Activated naive CD4-positive, alpha-beta T cell treated with anti-CD3 and anti-CD28 coated beads, Interleukin-2, amount 50 U/mL, for 24 hours (primary cell): ENCODE measurements around the gene ACTR3.

Experiments
- H3K27ac Mint-ChIP-seq: one replicate; pipeline ENCODE4 v1.8.0; 2021; ENCODE audit warnings: mild to moderate bottlenecking, mixed read lengths
- H3K27me3 Mint-ChIP-seq: one replicate; pipeline ENCODE4 v1.8.0; 2021; ENCODE audit warnings: mixed read lengths
- H3K36me3 Mint-ChIP-seq: one replicate; pipeline ENCODE4 v1.8.0; 2021; ENCODE audit warnings: mixed read lengths
- H3K4me1 Mint-ChIP-seq: one replicate; pipeline ENCODE4 v1.8.0; 2021; ENCODE audit warnings: mixed read lengths
- H3K4me3 Mint-ChIP-seq: one replicate; pipeline ENCODE4 v1.8.0; 2021; ENCODE audit warnings: mild to moderate bottlenecking, mixed read lengths
- H3K9me3 Mint-ChIP-seq: one replicate; pipeline ENCODE4 v1.8.0; 2021; ENCODE audit warnings: mixed read lengths

Gene ACTR3

DNA sequence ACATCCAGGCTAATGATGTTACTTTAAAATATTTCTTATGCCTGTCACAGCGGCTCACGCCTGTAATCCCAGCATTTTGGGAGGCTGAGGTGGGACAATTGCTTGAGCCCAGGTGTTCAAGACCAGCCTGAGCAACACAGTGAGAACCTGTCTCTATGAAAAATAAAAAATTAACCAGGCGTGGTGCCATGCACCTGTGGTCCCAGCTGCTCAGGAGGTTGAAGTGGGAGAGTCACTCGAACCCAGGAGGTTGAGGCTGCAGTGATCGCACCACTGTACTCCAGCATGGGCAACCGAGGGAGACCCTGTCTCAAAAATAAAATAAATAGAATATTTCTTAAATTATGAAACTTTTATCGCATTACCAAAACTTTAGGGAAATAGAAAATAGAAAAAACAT is 28.1 kb upstream of the ACTR3 start:
- Mint-ChIP-seq H3K4me3 (no peak overlapping the region), H3K27me3 (no peaks in the 10 kb centered on the region), H3K4me1 (peaks cover 11% of the 10 kb centered on the region), H3K36me3 (peaks cover 10% of the 10 kb centered on the region), H3K27ac (no peak overlapping the region), H3K9me3 (no peaks in the 10 kb centered on the region)

DNA sequence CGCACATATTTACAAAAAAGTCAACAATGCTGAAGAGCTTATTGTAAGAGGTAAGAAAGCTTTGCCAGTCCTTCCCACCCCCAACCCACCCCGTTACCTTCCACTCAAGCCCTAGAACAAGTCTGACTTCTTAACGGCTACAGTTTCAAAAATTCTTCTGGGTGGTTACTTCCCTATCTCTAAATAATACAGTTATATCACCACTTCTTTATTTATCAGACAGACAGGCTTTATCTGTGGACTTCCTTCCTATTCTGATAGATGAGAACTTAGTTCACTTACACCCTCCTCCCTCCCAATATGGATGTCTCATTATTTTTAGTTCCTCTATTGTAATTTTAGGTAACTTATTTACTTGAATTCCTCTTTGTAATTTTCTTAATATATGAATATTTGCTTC is 26.7 kb upstream of the ACTR3 start:
- H3K36me3 Mint-ChIP-seq = peaks cover 4% of the 10 kb centered on the region
- H3K4me1 Mint-ChIP-seq = peaks cover 13% of the 10 kb centered on the region
- H3K9me3 Mint-ChIP-seq = no peaks in the 10 kb centered on the region
- H3K27ac Mint-ChIP-seq = no peak overlapping the region
- H3K27me3 Mint-ChIP-seq = no peaks in the 10 kb centered on the region
- no peak overlapping the region for H3K4me3 Mint-ChIP-seq

DNA sequence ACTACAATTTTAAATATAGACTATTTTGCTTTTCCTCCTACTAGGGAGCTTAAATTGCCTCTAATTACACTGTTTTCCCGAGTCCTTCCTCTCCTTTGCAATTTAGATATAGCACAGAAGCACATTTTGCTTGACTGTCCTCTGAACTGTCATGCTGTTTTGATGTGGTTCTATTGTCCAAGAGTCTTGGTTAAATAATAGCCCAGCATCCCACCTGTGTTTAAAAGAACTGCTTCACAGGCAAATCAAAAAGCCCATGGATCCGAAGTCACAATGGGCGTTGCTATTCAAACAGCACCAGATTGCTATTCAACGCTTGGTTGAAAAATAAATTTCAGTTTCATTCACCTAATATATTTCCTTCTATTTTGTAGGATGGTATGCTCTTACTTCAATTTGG is 22.3 kb upstream of the ACTR3 start:
- Mint-ChIP-seq H3K4me1 (peaks cover 20% of the 10 kb centered on the region), H3K9me3 (no peaks in the 10 kb centered on the region), H3K27ac (no peak overlapping the region), H3K4me3 (no peak overlapping the region), H3K27me3 (no peaks in the 10 kb centered on the region), H3K36me3 (no peaks in the 10 kb centered on the region)

DNA sequence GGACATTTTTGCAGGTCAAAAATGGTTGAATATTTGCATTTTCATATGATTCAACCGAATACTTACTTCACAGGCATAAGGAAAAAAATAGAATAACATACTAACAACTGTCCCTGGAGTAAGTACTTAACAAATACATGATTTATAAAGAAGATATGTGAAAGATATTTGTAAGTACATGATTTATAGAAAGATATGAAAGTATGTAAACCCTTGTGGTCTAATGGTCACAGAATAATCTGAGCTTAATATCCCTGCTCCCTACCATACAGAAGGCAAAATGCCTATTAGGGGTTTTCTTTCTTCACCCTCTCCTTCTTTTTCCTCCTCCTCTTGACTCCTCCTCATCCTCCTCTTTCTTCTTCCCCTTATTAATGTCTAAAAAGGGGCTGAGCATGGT is 20.6 kb upstream of the ACTR3 start:
- Mint-ChIP-seq H3K27ac (no peak overlapping the region), H3K27me3 (no peaks in the 10 kb centered on the region), H3K9me3 (no peaks in the 10 kb centered on the region)

DNA sequence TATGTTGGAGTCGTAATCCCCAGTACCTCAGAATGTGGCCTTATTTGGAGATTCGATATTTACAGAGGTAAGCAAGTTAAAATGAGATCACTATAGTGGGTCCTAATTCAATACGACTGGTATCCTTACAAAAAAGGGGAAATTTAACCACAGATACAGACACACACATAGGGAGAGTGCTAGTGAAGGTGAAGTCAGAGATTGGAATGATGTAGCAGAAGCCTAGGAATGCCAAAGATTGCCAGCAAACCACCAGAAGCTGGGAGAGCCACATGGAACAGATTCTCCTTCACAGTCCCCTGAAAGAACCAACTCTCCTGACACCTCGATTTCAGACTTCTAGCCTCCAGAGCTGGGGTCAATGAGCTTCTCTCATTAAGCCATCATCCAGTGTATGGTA is 17.7 kb upstream of the ACTR3 start:
- H3K27ac Mint-ChIP-seq = no peak overlapping the region
- H3K4me3 Mint-ChIP-seq = no peak overlapping the region
- peaks cover 40% of the 10 kb centered on the region for H3K4me1 Mint-ChIP-seq
- H3K36me3 Mint-ChIP-seq = peaks cover 4% of the 10 kb centered on the region
- no peaks in the 10 kb centered on the region for H3K9me3 Mint-ChIP-seq
- no peaks in the 10 kb centered on the region for H3K27me3 Mint-ChIP-seq

More for the DNA sequence above, 20.6 kb upstream of the ACTR3 start:
- H3K4me3 Mint-ChIP-seq = no peak overlapping the region
- peaks cover 24% of the 10 kb centered on the region for H3K4me1 Mint-ChIP-seq
- H3K36me3 Mint-ChIP-seq = peaks cover 4% of the 10 kb centered on the region

DNA sequence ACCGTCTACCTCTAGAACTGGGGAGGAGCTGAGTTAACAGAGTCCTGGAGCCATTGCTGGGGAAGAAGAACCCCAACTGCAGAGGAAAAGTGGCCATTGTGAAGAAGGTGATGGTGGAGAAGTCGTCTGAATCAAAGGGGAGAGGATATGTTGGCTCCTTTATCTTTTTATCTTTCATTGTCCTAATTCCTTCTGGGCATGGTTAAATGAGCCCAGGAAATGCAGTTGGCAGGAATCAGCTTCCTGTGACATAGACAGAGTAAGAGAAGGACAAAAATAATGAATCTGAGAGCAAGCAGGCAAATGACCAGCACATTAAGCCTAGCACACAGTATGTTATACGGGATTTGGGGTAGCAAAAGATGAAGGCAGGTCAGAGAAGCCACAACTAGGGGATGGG is 16.0 kb upstream of the ACTR3 start:
- H3K27ac Mint-ChIP-seq = no peak overlapping the region
- no peaks in the 10 kb centered on the region for H3K9me3 Mint-ChIP-seq
- H3K27me3 Mint-ChIP-seq = no peaks in the 10 kb centered on the region
- H3K36me3 Mint-ChIP-seq = peaks cover 6% of the 10 kb centered on the region
- peaks cover 43% of the 10 kb centered on the region for H3K4me1 Mint-ChIP-seq
- no peak overlapping the region for H3K4me3 Mint-ChIP-seq

DNA sequence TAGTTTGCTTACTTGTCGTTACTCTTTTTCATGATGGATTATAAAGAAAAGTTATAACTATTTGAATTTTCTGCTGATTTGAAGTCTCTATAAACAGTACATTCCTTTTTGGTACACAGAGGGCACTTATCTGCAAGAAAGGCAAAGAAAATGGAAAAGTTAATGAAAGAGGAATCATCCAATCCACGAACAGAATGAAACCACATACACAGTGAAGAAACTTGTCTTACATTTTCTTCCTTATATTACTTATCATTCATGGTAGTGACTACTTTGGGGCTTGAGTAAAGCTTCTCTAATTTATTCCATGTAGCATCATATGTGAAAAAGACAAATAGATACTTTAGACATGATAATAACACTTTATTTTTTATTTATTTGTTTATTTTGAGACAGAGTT is 14.8 kb upstream of the ACTR3 start:
- Mint-ChIP-seq H3K36me3 (peaks cover 8% of the 10 kb centered on the region), H3K4me3 (no peak overlapping the region), H3K27ac (no peak overlapping the region), H3K9me3 (no peaks in the 10 kb centered on the region), H3K4me1 (peaks cover 53% of the 10 kb centered on the region), H3K27me3 (no peaks in the 10 kb centered on the region)

DNA sequence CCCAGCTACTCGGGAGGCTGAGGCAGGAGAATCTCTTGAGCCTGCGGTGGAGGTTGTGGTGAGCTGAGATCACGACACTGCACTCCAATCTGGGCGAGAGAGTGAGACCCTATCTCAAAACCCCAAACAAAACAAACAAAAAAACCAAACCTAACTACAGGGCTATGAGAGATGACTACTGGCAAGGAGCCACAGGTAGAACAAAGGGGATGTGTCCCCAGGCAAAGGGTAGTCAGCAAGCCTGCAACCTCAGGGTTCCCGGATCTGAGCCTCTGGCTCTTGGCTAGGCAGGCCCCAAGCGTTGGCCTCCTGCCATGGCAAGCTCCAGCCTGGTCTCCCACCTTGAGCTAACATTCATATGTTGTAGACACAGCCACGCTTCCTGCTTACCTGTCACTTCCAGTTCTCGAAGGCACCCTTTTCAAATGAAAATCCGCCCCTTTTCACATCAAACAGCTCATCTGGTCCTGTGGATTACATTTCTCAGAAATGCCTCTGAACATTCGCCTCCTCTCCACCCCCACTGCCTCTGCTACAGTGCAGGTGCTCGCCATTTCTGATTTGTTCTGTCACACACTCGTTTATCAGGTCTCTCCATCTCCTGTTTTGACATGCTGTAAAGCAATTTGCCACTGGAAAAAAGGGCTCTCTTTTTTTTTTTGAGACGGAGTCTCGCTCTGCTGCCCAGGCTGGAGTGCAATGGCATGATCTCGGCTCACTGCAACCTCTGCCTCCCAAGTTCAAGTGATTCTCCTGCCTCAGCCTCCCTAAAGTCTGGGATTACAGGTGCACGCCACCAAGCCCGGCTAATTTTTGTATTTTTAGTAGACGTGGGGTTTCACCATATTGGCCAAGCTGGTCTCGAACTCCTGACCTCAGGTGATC is 13.1 kb upstream of the ACTR3 start:
- Mint-ChIP-seq H3K27me3 (no peaks in the 10 kb centered on the region), H3K27ac (peak overlapping the region; percentile 84), H3K4me1 (peaks cover 58% of the 10 kb centered on the region), H3K36me3 (peaks cover 10% of the 10 kb centered on the region), H3K9me3 (no peaks in the 10 kb centered on the region), H3K4me3 (peak overlapping the region; percentile 73)

DNA sequence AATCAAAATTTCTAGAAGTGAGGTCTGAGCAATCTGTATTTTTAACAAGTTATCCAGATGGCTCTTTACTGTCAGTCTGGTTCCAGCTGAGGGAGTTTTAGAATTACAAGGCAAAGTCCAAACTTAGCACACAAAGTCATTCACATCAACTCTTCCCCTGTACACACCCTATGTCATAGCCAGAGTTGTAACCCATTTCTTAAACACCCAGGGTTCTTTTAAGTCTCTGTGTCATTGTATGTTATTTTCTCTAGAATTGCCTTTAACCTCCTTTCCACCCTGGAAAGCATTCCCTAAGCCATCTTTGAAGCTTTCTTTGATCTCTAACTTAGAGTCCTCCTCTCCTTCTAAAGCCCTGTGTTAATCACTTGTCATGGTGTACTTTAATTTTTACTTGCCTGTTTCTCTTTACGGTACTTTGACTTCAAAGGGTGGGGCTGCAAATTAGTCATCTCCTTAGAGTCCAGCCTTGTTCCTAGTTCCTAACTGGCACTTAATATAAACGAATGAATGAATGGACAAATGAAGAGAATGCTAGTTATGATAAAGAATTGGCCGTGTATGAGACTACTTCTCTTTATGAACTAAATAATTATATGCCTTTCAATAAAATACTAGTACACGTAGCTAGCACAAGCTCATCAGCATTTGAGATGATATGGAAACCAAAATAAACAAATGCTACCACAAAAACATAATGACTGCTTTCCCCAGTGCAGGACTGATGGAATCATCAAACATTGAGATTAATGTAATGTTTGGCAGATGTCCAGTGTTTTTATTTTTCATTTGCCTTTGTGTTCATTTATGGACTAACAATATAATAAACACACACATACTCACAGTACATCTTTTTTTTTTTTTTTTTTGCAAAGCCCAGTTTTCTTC is 11.9 kb upstream of the ACTR3 start:
- Mint-ChIP-seq H3K27me3 (no peaks in the 10 kb centered on the region), H3K36me3 (peaks cover 10% of the 10 kb centered on the region), H3K4me3 (peak overlapping the region; percentile 24), H3K4me1 (peaks cover 58% of the 10 kb centered on the region), H3K9me3 (no peaks in the 10 kb centered on the region), H3K27ac (peak overlapping the region; percentile 84)

DNA sequence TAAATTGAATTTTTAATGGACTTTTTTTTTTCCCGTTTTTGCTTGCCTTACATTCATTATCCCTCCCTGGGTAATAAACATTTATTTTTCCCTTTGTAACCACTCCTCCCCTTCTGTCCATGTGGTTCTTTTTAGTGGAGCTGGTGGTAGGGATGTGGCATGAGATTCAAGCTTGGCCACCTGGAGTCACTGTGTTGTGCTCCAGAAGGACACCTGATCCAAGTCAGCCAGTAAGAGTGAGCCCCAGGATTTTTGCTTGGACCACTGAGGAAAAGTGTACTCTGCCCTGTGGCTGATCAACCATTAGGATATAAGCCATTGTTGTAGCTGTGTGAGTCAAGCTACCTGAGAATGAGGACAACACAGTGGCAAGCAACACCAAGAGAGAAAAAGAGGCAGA is 11.1 kb upstream of the ACTR3 start:
- peaks cover 54% of the 10 kb centered on the region for H3K4me1 Mint-ChIP-seq
- no peak overlapping the region for H3K4me3 Mint-ChIP-seq
- H3K27me3 Mint-ChIP-seq = no peaks in the 10 kb centered on the region
- peak overlapping the region; percentile 24 for H3K27ac Mint-ChIP-seq
- no peaks in the 10 kb centered on the region for H3K9me3 Mint-ChIP-seq
- H3K36me3 Mint-ChIP-seq = peaks cover 5% of the 10 kb centered on the region

DNA sequence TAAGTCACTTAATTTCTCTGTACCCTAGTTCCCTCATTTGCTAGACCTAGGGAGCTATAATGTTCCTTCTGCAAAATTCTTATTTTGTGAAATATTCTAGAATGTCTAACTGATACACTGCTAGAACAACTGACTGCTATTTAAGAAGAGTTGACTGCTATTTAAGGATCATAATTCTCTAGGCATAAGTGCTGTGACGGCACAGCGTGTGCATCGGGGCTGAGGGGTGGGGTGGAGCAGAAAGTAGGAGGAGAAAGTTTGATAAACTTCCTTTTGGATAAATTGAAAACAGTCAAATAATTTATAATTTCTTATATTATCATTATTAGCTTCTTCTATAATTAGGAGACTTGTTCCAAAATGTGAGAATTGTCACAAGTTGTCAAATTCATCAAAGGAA is 10.4 kb upstream of the ACTR3 start:
- Mint-ChIP-seq H3K4me1 (peaks cover 47% of the 10 kb centered on the region), H3K4me3 (no peak overlapping the region), H3K36me3 (peaks cover 5% of the 10 kb centered on the region), H3K9me3 (no peaks in the 10 kb centered on the region), H3K27ac (peak overlapping the region; percentile 12), H3K27me3 (no peaks in the 10 kb centered on the region)

DNA sequence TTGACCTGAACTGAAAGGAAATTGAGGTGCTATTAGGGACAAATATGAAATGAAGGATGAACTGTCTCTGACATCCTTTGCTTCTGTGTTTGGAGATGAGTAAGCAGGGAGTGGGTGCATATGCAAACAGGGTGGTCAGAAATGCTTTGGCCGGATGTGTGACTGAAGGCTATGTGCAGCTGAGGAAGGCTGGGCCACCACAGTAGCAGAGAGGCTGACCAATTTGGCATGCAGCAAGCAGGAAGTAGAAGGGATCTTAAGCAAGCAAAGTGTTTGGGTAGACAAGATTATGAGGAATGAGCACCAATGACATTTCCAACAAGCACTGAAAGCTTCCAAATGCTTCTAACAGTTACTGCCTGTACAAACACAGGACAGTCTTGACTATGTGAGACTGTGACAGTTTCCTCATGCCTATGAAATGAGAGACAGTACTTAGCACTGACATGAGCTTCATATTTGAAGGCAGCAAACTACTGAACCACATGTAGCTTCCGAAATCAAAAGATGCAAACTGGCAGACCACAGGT is 3.3 kb upstream of the ACTR3 start:
- no peaks in the 10 kb centered on the region for H3K9me3 Mint-ChIP-seq
- H3K36me3 Mint-ChIP-seq = peaks cover 10% of the 10 kb centered on the region
- H3K27me3 Mint-ChIP-seq = no peaks in the 10 kb centered on the region
- H3K27ac Mint-ChIP-seq = peak overlapping the region; percentile 77
- peak overlapping the region; percentile 64 for H3K4me3 Mint-ChIP-seq
- peaks cover 53% of the 10 kb centered on the region for H3K4me1 Mint-ChIP-seq

DNA sequence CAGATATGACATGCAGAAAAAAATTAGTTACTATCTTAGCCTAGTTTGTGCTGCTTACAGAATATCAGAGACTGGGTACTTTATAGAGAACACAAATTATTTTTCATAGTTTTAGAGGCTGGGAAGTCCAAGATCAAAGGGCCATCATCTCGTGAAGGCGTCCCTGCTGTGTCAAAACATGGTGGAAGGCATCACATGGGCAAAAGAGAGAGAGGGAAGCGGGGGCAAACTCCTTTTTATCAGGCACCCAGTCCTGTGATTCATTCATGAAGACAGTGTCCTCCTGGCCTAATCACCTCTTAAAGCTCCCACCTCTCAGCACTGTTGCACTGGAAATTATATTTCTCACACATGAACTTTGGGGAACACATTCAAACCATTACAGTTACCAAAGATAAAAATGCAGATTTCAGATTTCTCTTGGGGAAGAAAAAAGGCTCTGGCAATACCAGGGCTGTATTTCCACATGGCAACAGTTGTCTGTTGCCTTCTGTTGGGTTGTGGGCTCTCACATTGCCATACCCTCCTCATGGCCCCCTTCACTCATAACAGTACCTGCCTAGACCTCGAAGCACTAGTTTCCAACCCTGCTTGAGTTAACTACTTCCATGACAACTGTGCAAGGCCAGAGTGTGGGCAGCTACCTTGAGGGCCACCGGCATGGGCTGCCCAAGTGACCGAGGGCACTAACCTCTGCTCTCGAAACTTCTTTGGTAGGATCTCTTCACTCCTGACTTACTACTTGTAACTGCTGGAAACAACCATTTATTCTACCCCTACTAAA is 2.7 kb upstream of the ACTR3 start:
- peaks cover 58% of the 10 kb centered on the region for H3K4me1 Mint-ChIP-seq
- H3K27ac Mint-ChIP-seq = peak overlapping the region; percentile 79
- no peaks in the 10 kb centered on the region for H3K27me3 Mint-ChIP-seq
- H3K9me3 Mint-ChIP-seq = no peaks in the 10 kb centered on the region
- peak overlapping the region; percentile 64 for H3K4me3 Mint-ChIP-seq
- H3K36me3 Mint-ChIP-seq = peaks cover 14% of the 10 kb centered on the region

DNA sequence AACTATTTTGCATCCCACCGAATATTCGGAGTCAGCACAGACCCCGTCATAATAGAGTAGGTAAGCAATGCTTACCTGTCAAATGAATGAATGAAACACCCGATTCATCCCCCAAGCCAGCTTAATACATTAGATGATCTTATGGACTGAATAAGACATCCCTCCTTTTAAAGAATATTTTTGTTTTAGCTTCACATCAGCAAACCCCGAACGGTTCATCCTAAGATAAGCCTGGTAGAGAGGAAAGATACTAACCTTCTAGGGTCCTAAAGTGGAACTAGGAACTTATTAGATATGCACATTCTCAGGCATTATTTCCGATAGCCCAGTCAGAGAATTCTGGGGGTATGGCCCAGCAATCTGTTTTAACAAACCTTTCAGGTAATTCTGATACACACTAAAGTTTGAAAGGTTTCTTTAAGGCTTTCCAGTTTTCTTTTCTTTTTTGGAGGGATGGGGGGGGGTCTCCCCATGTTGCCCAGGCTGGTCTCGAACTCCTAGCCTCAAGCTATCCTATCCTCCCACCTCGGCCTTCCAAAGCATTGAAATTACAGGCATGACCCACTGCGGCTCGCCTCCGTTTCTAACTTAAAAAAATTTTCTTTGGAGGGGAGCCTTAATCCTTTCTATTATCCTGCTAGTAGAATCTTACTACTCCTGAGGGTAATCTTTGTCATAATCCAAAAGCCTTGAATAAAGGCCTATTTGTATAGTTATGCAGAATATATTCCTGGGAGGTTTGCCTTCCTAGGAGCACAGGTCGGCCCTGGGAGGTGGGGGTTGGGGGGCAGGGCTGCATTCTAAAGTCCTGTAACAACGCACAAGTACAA is 1.0 kb upstream of the ACTR3 start:
- H3K27me3 Mint-ChIP-seq = no peaks in the 10 kb centered on the region
- peak overlapping the region; percentile 97 for H3K27ac Mint-ChIP-seq
- peaks cover 75% of the 10 kb centered on the region for H3K4me1 Mint-ChIP-seq
- peaks cover 29% of the 10 kb centered on the region for H3K36me3 Mint-ChIP-seq
- H3K9me3 Mint-ChIP-seq = no peaks in the 10 kb centered on the region
- H3K4me3 Mint-ChIP-seq = peak overlapping the region; percentile 98
